GM18873 (cell line): ENCODE results near the gene SSNA1.

Experiments
- ATAC-seq: cut with Tn5 transposase; IDR thresholded peaks from one replicate; pipeline ENCODE4 v1.9.1; 2021; ENCODE audit warnings: mild to moderate bottlenecking, moderate library complexity, moderate number of reproducible peaks; ENCODE audit not compliant: unreplicated experiment, low FRiP score

The SSNA1 gene

DNA sequence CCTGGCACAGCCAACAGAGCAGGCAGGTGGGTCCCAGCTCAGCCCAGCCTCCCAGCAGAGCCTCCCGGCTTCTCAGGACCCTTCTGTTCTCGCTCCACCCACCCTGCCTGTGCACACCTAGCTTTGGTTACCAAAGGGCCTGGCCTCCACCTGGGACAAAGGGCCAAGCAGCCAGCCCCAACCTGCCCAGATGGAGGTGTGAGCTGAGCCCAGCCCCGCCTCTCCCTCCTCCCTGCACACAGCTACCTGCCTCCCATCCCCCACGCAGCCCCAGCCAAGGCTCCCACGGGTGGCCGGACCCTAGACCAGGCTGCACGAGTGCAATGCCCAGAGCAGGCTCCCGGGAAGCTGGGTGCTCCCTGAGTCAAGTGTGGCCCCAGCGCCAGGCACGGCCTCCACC lies 6.4 kb downstream of the SSNA1 start:
- ATAC-seq = no peak

DNA sequence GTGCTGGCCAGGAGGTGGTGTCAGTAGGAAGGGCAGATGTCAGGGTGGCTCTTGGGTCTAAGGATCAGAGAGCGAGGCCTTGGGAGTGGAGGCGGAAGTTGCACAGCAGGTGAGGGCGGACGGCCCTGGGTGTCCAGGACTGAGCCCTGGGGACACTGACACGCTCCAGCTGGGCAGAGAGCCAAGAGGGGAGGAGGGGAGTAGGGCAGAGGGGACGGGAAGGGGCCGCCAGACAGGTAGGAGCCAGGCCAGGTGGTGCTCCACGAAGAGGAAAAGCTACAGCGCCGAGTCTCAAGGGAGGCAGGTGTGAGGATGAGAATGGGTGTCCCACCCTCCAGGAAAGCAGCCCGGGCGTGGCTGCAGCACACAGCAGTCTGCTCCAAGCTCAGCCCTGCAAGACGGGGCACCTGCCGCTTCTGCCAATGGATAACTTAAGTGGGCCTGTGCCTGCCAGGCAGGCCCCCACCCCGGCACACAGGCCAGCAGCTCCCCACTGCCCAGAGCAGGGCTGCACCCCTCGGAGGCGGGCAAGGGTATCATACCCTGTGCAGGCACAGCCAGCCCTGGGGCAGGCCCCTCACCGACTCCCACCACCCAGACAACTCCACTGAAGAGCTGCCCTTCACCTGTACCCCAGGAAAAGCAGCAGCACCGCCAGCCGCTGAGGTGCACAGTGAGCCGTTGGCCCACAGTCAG lies 7.2 kb downstream of the SSNA1 start:
- no peak for ATAC-seq

DNA sequence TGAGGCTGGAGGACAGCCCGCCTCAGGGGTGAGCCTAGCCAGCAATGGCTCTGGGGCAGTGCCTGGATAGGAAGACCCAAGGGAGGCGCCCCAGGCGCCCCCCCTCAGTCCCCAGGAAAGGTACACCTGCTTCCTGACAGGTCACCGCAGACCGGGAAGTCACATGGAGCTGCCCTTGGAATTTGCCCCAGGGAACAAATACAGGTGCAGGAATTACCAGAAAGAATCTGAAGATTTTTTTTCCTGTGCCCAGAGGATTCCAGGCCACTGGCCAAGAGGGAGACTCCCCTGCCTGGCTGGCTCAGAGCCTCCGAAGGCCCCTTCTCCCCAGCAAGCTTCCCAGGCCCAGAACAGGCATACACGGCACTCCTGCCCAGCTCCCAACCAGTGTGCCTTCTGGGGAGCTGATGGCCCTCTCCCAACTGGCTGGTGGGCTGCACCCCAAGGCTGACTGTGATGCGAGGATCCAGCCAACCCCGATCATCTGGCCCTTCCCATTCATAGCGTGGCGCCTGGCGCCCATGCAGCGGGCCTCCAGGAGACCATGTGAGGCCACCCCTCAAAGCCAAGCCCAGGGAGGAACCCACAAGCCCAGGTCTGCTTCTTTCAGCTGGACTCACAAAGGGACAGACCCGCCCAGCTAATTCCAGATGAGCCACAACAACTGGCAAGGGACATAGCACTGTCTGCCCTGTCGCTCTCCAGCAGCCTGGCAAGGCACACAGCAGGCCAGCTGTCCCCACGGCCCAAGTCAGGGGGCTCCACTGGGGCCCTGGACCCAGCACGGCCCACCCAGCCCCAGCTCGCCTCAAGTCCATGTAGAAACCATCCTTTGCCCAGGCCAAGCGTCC lies 9.8 kb downstream of the SSNA1 start:
- ATAC-seq = no peak

DNA sequence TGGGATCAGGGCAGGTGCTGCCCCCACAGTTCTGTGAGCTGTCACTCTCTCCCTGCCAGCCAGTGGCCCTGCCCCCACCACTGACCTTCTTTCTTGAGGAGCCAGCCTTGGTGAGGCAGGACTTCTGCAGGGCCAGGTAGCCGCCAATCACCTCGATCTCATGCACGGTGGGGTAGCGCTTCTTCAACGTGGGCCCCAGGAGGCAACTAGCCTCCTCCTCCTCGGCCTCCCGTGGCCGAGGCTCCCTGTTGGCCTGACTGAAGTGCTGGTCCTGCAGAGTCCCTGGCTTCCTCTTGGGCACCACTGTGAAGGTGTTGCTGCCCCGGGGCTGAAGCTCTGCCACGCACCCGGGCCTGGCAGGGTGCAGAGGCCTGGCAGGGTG lies 10.4 kb downstream of the SSNA1 start:
- ATAC-seq = no peak

DNA sequence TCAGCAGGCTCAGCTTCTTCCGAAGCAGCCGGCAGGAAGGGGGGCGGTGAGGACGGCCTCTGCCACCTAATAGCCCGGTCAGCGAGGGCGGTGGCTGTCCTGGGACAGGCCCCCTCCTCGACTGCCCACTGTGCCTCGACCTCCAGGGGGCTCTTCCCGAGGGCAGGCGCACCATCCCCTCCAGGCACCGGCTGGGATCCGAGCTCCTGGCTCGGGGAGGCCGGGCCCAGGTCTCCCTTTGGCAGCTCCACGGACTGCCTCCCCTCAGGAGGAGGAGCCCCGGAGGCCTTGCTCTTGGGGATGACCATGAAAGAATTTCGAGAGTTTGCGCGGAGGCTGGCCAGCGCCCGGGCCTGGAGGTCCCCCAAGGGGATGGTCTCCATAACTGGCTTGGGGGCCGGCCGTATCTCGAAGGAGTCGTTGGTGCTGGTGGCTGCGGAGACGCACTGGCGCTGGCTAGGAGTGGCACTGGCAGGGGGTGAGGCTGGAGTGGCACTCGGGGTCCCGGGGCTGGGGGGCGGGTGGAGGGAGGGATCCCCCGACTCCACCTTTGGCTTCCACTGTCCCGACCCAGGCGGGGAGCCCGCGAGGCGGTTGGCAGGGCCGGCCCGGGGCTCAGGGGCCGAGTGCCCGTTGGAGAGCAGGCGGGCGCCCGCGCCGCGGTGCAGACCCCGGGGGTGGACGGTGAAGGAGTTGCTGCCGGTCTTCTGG lies 11.1 kb downstream of the SSNA1 start:
- no peak for ATAC-seq

DNA sequence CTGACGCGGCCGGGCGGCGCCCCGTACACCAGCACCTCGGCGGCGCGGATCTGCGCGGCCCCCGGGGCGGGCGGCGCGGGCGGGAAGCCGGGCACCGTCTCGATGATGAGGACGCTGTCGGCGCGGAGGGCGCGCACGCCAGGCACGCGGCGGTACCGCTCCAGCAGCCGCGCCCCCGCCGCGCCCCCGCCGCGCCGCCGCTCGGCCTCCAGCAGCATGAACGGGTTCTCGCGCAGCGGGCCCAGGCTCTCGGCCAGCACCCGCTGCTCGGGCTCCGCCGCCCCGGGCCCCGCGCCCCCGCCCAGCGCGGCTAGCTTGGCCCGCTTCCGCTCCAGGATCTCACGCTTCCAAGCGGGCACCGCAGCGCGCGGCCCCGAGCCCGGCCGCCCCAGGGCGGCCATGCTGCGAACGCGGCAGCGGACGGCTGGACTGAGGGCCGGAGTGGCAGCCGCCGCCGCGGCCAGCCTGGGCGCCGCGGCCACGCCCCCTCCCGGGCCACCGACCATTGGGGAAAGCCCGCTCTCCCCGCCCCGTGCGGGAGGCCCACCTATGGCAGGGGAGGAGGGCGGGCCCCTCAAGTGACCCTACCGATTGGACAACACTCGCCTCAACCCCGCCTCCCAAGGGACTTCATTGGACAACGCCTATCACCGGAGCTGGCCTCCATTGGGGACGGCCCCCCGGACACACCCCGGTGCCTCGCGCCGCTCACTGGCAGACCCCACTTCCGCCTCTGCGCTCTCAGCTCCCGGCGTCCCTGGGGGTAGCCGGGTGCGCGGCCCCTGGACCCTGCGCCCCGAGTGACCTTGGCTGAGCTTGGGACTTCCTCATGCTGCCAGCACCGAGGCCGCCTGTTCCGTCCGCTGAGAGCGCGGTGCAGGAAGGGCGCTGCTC lies 12.1 kb downstream of the SSNA1 start, which contains the start of gene TPRN:
Gene TPRN (minus strand): TSS at position 431 of the 894 bp plus-strand sequence. CDS start 30 bp downstream, at position 401.
- ATAC-seq = peak; percentile 86

DNA sequence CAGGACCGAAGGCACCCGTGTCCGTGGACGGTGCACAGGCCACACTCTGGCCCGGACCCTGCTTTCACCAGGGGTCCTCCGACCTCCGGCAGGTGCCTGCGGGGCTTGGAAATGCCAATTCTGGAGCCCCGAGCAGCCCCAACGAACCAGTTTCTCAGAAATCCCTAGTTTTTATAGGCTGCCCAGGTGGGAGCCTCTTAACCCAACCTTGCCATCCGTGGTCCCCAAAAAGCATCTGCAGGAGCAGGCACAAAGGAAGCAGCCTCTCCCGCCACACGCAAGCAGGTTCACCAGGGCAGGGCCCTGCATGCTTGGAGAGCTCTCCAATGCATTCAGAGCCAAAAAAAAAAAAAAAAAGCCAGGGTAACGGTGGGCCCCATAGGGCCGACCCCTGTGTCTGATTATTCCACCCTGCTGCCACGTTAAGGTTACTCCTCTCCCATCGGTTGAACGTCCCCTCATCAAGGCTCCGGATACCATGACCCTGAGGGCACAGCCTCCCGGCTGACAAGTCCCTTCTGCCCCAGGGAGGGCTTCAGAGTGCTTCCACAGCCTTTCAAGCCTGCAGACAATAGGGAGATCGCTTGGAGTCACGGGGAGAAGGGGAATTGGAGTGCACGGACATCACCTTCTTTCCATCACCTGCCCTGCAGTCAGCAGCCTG lies 12.9 kb downstream of the SSNA1 start:
- no peak for ATAC-seq

DNA sequence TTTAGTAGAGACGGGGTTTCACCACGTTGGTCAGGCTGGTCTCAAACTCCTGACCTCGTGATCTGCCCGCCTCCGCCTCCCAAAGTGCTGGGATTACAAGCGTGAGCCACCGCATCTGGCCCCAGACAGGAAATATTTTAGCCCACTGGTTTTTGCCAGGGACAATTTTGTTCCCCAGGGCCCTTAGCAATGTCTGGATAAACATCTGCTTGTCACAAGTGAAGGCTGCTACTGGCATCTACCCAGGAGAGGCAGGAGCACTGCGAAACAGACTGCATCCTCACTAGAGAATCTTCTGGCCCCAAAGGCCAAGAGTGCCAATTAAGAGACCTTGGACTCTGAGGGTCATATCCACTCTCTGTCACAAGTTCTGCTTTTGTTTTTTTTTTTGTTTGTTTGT lies 14.5 kb downstream of the SSNA1 start:
- ATAC-seq = no peak

DNA sequence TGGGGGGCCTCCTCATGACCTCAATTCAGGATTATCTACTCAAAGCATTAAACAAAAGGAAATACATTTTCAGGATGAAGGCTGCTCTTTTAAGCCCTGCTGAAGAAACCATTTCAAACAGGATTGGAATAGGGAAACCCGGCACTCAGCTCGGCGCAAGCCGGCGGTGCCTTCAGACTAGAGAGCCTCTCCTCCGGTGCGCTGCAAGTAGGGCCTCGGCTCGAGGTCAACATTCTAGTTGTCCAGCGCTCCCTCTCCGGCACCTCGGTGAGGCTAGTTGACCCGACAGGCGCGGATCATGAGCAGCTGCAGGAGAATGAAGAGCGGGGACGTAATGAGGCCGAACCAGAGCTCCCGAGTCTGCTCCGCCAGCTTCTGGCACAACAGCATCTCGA lies 16.3 kb downstream of the SSNA1 start:
- no peak for ATAC-seq

DNA sequence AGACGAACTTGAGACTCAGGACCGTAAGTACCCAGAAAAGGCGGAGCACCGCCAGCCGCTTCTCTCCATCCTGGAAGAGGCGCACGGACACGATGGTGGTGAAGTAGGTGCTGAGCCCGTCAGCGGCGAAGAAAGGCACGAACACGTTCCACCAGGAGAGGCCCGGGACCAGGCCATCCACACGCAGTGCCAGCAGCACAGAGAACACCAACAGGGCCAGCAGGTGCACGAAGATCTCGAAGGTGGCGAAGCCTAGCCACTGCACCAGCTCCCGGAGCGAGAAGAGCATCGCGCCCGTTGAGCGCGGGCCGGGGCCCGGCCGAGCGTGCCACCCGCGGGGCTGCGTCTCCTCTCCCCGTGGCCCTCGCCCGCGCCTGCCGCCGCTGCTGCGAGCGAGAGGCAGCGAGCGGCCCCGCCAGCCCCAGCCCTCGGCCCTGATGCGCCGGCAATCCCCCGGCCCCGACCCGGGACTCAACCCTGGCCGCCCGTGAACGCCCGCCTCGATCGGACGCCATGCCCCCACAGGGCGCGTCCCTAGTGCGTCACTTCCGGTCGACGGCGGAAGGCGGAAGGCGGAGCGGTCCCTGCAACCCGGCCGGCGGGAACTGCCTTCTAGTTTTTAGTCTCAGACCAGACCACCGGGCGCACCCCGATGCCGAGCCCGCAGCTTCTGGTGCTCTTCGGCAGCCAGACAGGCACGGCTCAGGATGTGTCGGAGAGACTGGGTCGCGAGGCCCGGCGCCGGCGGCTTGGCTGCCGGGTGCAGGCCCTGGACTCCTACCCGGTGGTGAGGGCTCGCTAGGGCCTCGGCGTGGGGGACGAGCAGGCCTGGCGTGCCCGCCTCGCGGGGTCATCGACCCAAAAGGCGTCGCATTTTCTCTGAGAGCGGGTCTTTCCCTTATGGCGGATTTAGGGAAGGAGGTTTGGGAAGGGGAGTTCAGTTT lies 16.9 kb downstream of the SSNA1 start, which contains the start of the genes NDOR1 and TMEM203:
Gene NDOR1 (plus strand): TSS at position 575 of the 944 bp plus-strand sequence. CDS start 78 bp downstream, at position 653.
Gene TMEM203 (minus strand): TSS at position 523 of the 944 bp plus-strand sequence. CDS start 234 bp downstream, at position 289.
- no peak for ATAC-seq

DNA sequence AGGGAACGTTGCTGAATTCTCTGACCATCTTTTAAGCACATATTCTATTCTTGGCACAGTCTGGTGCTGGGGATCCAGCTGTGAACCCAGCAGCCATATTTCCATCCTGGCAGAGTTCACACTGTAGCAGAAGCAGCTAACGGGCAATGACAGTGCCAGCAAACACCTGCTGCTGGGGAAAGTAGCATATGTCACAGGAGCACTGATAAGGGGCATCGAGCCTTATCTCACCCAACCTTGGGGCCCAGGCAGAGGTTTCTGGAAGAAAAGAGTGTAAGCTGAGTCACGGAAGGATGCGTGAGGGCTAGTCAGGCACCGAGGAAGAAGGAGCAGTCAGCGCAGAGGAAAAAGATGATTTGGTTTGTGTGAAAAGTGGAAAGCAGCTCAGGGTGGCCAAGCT lies 18.1 kb downstream of the SSNA1 start:
- no peak for ATAC-seq

DNA sequence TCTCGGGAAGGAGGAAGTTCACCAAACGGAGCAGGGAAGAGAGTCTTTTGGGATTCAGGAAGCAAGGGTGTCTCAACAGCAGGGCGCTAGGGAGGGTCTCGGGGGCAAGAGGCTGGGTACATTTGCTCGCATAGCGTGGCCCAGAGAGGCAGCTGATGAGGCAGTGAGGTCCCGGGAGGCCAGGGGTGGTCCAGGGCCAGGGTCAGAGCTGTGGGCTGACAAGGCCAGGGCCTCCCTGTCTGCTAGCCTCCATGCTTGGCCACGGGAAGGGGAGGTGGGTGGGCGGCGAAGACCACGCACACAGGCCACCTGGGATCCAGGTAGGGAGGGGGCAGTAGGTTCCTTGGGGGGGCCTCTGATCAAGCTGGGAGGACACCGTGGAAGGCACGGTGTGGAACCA lies 23.1 kb downstream of the SSNA1 start:
- ATAC-seq = no peak

DNA sequence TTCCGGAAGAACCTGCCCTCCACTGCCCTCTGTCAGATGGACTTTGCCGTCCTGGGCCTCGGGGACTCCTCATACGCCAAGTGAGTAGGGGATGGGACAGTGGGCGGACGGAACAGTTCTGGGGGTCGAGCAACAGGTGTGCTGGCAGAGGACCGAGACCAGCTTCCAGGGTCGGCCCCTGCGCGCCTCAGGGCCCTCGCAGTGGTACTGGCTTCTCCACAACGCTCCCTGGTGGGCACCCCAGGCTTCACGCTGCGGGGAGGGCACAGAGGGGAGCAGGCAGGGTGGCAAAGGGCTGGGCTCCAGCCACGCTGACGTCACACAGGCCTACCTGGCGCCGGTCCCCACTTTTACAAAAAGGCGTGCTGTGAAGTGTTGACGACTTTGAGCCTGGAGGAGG lies 24.0 kb downstream of the SSNA1 start:
- no peak for ATAC-seq

DNA sequence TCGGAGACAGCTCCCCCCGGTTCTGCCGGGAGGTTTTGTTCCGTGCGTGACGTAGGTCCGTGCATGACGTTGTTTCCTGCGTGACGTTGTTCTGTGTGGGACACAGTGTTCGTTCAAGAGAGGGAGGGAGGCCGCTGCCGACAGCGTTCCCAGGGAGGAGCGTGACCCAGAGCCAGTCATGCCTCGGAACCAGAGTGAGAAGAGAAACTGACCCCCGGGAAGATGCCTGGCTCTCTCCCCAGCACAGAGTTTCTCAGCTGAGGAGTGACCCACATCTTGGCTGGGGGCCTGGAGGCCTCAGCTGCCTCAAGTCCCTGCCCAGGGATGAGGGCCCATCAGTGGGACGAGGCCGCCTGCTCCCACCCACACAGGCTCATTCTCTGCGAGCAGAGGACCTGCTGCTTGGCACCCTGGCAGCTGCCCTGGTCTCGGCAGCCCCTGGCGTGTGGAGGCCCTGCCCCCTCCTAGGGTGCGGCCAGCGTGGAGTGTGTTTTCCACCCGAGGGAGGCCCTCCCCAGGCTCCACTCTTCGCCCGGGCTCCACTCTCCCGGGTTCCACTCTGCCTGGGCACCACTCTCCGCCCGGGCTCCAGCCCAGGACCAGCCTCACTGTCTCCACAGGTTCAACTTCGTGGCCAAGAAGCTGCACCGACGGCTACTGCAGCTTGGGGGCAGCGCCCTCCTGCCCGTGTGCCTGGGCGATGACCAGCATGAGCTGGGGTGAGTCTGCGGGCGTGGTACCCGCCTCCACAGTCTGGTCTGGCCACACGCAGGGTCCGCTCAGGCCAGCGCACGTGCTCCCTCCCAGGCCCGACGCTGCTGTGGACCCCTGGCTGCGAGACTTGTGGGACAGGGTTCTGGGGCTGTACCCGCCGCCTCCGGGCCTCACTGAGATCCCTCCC lies 24.9 kb downstream of the SSNA1 start:
- ATAC-seq = no peak

DNA sequence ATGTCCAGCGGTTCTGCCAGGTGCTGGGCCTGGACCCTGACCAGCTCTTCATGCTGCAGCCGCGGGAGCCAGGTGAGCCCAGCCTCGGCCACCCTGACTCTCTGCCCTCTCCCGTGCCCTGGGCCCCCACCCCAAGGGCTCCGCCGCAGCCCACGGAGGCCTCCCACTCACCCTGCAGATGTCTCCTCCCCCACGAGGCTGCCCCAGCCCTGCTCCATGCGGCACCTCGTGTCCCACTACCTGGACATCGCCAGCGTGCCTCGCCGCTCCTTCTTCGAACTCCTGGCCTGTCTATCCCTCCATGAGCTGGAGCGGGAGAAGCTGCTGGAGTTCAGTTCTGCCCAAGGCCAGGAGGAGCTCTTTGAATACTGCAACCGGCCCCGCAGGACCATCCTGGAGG lies 26.1 kb downstream of the SSNA1 start:
- no peak for ATAC-seq

DNA sequence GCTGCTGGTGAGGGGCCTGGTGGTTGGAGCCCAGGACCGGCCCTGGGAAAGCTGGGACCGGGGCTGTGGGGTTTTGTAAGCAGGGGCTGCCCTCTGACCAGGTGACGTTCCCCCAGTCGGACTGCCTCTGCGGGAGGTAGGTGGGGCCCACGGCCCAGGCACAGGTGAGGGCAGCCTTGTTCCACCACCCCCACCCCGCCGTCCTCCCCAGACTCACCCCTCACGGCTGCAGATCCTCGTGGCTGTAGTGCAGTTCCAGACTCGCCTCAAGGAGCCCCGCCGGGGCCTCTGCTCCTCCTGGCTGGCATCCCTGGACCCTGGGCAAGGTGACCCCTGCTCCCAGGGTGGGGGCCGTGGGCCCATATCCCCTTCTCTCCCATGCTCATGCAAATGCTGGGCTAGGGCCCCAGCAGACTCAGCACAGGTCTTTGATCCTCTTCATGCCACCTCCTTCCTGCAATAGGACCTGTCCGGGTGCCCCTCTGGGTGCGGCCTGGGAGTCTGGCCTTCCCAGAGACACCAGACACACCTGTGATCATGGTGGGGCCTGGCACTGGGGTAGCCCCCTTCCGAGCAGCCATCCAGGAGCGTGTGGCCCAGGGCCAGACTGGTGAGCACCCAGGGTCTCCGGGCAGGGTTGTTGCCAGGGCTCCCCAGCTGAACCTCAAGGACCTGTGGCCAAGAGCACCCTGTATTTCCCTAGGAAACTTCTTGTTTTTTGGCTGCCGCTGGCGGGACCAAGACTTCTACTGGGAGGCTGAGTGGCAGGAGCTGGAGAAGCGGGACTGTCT lies 26.9 kb downstream of the SSNA1 start:
- ATAC-seq = no peak
